HEK293 (cell line): Measurements from ENCODE around the gene IDE.

ENCODE experiments used
- BCL11B ChIP-seq: fragments of 450-650 bp; formaldehyde crosslinking; IDR thresholded peaks from 2 replicates; pipeline ENCODE4 v1.5.1; 2016; ENCODE audit warnings: low read depth, missing biosample characterization, missing genetic modification characterization
- GFI1B ChIP-seq: fragments of 450-650 bp; formaldehyde crosslinking; IDR thresholded peaks from 2 replicates; pipeline ENCODE4 v1.5.1; 2016; ENCODE audit warnings: missing biosample characterization, missing genetic modification characterization
- HOXD13 ChIP-seq: sonication (generic); formaldehyde crosslinking; IDR thresholded peaks from 2 replicates; pipeline ENCODE4 v1.8.0; 2022; ENCODE audit warnings: missing genetic modification reagents, borderline replicate concordance
- KLF8 ChIP-seq: fragments of 450-650 bp; formaldehyde crosslinking; IDR thresholded peaks from 2 replicates; pipeline ENCODE4 v1.5.1; 2016; ENCODE audit warnings: missing biosample characterization, missing genetic modification characterization
- MZF1 ChIP-seq: fragments of 450-650 bp; formaldehyde crosslinking; IDR thresholded peaks from 2 replicates; pipeline ENCODE4 v1.5.1; 2017; ENCODE audit warnings: missing biosample characterization, missing genetic modification characterization, borderline replicate concordance
- ZEB2 ChIP-seq: fragments of 450-650 bp; formaldehyde crosslinking; IDR thresholded peaks from 2 replicates; pipeline ENCODE4 v1.5.1; 2016; ENCODE audit warnings: missing biosample characterization, missing genetic modification characterization
- ZNF121 ChIP-seq: fragments of 450-650 bp; formaldehyde crosslinking; IDR thresholded peaks from 2 replicates; pipeline ENCODE4 v1.5.1; 2016; ENCODE audit warnings: missing biosample characterization, missing genetic modification characterization
- ZNF214 ChIP-seq: fragments of 450-650 bp; formaldehyde crosslinking; IDR thresholded peaks from 2 replicates; pipeline ENCODE4 v1.5.1; 2017; ENCODE audit warnings: missing biosample characterization, mild to moderate bottlenecking, missing genetic modification characterization, borderline replicate concordance
- ZNF416 ChIP-seq: fragments of 450-650 bp; formaldehyde crosslinking; IDR thresholded peaks from 2 replicates; pipeline ENCODE4 v1.5.1; 2016; ENCODE audit warnings: missing biosample characterization, missing genetic modification characterization
- ZNF48 ChIP-seq: fragments of 450-650 bp; formaldehyde crosslinking; IDR thresholded peaks from 2 replicates; pipeline ENCODE4 v1.5.1; 2016; ENCODE audit warnings: missing biosample characterization, missing genetic modification characterization
- ZNF514 ChIP-seq: fragments of 450-650 bp; formaldehyde crosslinking; IDR thresholded peaks from 2 replicates; pipeline ENCODE4 v1.5.1; 2016; ENCODE audit warnings: missing biosample characterization, missing genetic modification characterization
- ZNF521 ChIP-seq: fragments of 450-650 bp; formaldehyde crosslinking; IDR thresholded peaks from 2 replicates; pipeline ENCODE4 v1.5.1; 2017; ENCODE audit warnings: missing biosample characterization, mild to moderate bottlenecking, missing genetic modification characterization
- ZNF585B ChIP-seq: fragments of 450-650 bp; formaldehyde crosslinking; IDR thresholded peaks from 2 replicates; pipeline ENCODE4 v1.5.1; 2016; ENCODE audit warnings: missing biosample characterization, missing genetic modification characterization
- ZNF626 ChIP-seq: fragments of 450-650 bp; sonication (Bioruptor Pico); formaldehyde crosslinking; IDR thresholded peaks from 2 replicates; pipeline ENCODE4 v1.5.1; 2018; ENCODE audit warnings: missing biosample characterization, missing genetic modification characterization, inconsistent platforms
- ZNF76 ChIP-seq: fragments of 450-650 bp; formaldehyde crosslinking; IDR thresholded peaks from 2 replicates; pipeline ENCODE4; 2016; ENCODE audit warnings: low read depth, missing biosample characterization, missing genetic modification characterization, borderline replicate concordance
- ZNF785 ChIP-seq: fragments of 450-650 bp; formaldehyde crosslinking; IDR thresholded peaks from 2 replicates; pipeline ENCODE4 v1.5.1; 2016; ENCODE audit warnings: missing biosample characterization, missing genetic modification characterization
- ZSCAN30 ChIP-seq: fragments of 450-650 bp; IDR thresholded peaks from 2 replicates; pipeline ENCODE4 v1.5.1; 2018; ENCODE audit warnings: missing biosample characterization, mild to moderate bottlenecking, missing genetic modification characterization, moderate library complexity
- ZXDB ChIP-seq: fragments of 450-650 bp; formaldehyde crosslinking; IDR thresholded peaks from 2 replicates; pipeline ENCODE4 v1.5.1; 2016; ENCODE audit warnings: missing biosample characterization, missing genetic modification characterization
- TF ChIP-seq, protein P1 (sequence below): fragments of 450-650 bp; formaldehyde crosslinking; conservative IDR thresholded peaks from 2 replicates; pipeline ENCODE4 v1.5.1; 2016; ENCODE audit warnings: low read depth, missing biosample characterization, missing genetic modification characterization
- TF ChIP-seq, protein P2 (sequence below): fragments of 450-650 bp; IDR thresholded peaks from 2 replicates; pipeline ENCODE4 v1.5.1; 2018; ENCODE audit warnings: missing biosample characterization, missing genetic modification characterization
- TF ChIP-seq, protein P3 (sequence below): fragments of 450-650 bp; formaldehyde crosslinking; IDR thresholded peaks from 2 replicates; pipeline ENCODE4 v1.5.1; 2017; ENCODE audit warnings: missing biosample characterization, mild to moderate bottlenecking, missing genetic modification characterization, moderate library complexity
- TF ChIP-seq, protein P4 (sequence below): fragments of 450-650 bp; formaldehyde crosslinking; IDR thresholded peaks from 2 replicates; pipeline ENCODE4 v1.5.1; 2017; ENCODE audit warnings: missing biosample characterization, missing genetic modification characterization
- TF ChIP-seq, protein P5 (sequence below): fragments of 450-650 bp; formaldehyde crosslinking; IDR thresholded peaks from 2 replicates; pipeline ENCODE4 v1.5.1; 2016; ENCODE audit warnings: missing biosample characterization, missing genetic modification characterization
- TF ChIP-seq, protein P6 (sequence below): fragments of 450-650 bp; formaldehyde crosslinking; IDR thresholded peaks from 2 replicates; pipeline ENCODE4 v1.5.1; 2017; ENCODE audit warnings: missing biosample characterization, missing genetic modification characterization
- TF ChIP-seq, protein P7 (sequence below): fragments of 450-650 bp; formaldehyde crosslinking; IDR thresholded peaks from 2 replicates; pipeline ENCODE4 v1.5.1; 2016; ENCODE audit warnings: missing biosample characterization, missing genetic modification characterization
- TF ChIP-seq, protein P8 (sequence below): fragments of 450-650 bp; formaldehyde crosslinking; IDR thresholded peaks from 2 replicates; pipeline ENCODE4 v1.5.1; 2016; ENCODE audit warnings: missing biosample characterization, missing genetic modification characterization

IDE gene

DNA sequence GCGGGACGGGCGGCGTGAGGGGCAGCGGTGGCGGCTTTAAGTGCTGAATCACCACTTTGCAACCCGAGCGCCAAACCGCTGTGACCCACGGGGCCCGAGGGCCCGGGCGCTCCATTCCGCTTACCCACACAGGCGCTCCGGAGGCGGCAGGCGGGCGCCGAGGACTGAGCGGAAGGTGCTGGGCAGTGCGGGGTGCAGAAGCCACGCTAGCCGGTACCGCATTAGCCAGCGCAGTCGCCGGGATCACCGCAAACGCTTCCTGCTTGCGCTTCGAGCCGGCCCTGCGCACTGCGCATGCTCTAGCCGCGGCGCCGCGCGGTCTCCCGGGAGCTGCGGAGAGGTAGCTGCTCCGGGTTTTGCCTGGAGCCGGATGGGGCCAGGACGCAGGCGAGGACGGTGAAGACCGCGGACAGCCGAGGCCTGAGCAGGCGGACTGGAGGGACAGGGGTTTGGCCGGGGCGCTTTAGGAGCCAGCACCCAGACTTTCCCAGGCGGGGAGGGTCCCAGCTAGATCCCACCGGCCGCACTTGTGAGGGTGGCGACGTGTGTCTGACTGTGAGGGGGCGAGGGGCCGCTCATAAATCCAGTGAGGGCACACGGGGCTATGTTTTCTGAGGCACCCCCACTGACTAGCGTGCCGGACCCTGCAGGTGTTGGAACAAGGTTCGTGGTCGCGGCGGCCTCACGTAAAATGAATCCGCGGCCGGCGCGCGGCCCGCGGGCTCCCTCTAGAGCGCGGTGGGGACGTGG, at the start of gene IDE (continued):
- TF ChIP-seq, protein P1, sequence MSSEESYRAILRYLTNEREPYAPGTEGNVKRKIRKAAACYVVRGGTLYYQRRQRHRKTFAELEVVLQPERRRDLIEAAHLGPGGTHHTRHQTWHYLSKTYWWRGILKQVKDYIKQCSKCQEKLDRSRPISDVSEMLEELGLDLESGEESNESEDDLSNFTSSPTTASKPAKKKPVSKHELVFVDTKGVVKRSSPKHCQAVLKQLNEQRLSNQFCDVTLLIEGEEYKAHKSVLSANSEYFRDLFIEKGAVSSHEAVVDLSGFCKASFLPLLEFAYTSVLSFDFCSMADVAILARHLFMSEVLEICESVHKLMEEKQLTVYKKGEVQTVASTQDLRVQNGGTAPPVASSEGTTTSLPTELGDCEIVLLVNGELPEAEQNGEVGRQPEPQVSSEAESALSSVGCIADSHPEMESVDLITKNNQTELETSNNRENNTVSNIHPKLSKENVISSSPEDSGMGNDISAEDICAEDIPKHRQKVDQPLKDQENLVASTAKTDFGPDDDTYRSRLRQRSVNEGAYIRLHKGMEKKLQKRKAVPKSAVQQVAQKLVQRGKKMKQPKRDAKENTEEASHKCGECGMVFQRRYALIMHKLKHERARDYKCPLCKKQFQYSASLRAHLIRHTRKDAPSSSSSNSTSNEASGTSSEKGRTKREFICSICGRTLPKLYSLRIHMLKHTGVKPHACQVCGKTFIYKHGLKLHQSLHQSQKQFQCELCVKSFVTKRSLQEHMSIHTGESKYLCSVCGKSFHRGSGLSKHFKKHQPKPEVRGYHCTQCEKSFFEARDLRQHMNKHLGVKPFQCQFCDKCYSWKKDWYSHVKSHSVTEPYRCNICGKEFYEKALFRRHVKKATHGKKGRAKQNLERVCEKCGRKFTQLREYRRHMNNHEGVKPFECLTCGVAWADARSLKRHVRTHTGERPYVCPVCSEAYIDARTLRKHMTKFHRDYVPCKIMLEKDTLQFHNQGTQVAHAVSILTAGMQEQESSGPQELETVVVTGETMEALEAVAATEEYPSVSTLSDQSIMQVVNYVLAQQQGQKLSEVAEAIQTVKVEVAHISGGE (tag by site-specific recombination): peak; percentile 88
- TF ChIP-seq ZNF48 (tag by site-specific recombination) (no peak), ZNF214 (tag by site-specific recombination) (no peak), ZNF585B (tag by site-specific recombination) (no peak), ZNF514 (tag by site-specific recombination) (no peak), ZSCAN30 (tag by site-specific recombination) (peak; percentile 90; the same call in 1 of the 2 replicates), ZNF521 (tag by site-specific recombination) (no peak), ZNF416 (no peak), ZNF76 (tag by site-specific recombination) (peak; percentile 70; the same call in 1 of the 2 replicates), GFI1B (no peak), ZNF121 (tag by site-specific recombination) (peak; percentile 60), KLF8 (tag by site-specific recombination) (peak; percentile 47), ZEB2 (tag by site-specific recombination) (peak; percentile 95), ZNF626 (no peak), ZNF785 (no peak), BCL11B (tag by site-specific recombination) (peak; percentile 72; the same call in 1 of the 2 replicates), ZXDB (tag by site-specific recombination) (peak; percentile 89), MZF1 (tag by site-specific recombination) (no peak), HOXD13 (CRISPR knock-in tag) (no peak)
- TF ChIP-seq, protein P2, sequence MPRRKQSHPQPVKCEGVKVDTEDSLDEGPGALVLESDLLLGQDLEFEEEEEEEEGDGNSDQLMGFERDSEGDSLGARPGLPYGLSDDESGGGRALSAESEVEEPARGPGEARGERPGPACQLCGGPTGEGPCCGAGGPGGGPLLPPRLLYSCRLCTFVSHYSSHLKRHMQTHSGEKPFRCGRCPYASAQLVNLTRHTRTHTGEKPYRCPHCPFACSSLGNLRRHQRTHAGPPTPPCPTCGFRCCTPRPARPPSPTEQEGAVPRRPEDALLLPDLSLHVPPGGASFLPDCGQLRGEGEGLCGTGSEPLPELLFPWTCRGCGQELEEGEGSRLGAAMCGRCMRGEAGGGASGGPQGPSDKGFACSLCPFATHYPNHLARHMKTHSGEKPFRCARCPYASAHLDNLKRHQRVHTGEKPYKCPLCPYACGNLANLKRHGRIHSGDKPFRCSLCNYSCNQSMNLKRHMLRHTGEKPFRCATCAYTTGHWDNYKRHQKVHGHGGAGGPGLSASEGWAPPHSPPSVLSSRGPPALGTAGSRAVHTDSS: no peak
- TF ChIP-seq, protein P3, sequence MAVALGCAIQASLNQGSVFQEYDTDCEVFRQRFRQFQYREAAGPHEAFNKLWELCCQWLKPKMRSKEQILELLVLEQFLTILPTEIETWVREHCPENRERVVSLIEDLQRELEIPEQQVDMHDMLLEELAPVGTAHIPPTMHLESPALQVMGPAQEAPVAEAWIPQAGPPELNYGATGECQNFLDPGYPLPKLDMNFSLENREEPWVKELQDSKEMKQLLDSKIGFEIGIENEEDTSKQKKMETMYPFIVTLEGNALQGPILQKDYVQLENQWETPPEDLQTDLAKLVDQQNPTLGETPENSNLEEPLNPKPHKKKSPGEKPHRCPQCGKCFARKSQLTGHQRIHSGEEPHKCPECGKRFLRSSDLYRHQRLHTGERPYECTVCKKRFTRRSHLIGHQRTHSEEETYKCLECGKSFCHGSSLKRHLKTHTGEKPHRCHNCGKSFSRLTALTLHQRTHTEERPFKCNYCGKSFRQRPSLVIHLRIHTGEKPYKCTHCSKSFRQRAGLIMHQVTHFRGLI: 0 out of 2 replicates have a peak, but pooled peaks have one; percentile 7
- TF ChIP-seq, protein P4, sequence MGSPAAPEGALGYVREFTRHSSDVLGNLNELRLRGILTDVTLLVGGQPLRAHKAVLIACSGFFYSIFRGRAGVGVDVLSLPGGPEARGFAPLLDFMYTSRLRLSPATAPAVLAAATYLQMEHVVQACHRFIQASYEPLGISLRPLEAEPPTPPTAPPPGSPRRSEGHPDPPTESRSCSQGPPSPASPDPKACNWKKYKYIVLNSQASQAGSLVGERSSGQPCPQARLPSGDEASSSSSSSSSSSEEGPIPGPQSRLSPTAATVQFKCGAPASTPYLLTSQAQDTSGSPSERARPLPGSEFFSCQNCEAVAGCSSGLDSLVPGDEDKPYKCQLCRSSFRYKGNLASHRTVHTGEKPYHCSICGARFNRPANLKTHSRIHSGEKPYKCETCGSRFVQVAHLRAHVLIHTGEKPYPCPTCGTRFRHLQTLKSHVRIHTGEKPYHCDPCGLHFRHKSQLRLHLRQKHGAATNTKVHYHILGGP (tag by site-specific recombination): no peak
- TF ChIP-seq, protein P5, sequence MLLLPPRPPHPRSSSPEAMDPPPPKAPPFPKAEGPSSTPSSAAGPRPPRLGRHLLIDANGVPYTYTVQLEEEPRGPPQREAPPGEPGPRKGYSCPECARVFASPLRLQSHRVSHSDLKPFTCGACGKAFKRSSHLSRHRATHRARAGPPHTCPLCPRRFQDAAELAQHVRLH (tag by site-specific recombination): peak; percentile 72; the same call in 1 of the 2 replicates
- TF ChIP-seq, protein P6, sequence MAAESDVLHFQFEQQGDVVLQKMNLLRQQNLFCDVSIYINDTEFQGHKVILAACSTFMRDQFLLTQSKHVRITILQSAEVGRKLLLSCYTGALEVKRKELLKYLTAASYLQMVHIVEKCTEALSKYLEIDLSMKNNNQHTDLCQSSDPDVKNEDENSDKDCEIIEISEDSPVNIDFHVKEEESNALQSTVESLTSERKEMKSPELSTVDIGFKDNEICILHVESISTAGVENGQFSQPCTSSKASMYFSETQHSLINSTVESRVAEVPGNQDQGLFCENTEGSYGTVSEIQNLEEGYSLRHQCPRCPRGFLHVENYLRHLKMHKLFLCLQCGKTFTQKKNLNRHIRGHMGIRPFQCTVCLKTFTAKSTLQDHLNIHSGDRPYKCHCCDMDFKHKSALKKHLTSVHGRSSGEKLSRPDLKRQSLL (tag by site-specific recombination): peak; percentile 47
- TF ChIP-seq, protein P7, sequence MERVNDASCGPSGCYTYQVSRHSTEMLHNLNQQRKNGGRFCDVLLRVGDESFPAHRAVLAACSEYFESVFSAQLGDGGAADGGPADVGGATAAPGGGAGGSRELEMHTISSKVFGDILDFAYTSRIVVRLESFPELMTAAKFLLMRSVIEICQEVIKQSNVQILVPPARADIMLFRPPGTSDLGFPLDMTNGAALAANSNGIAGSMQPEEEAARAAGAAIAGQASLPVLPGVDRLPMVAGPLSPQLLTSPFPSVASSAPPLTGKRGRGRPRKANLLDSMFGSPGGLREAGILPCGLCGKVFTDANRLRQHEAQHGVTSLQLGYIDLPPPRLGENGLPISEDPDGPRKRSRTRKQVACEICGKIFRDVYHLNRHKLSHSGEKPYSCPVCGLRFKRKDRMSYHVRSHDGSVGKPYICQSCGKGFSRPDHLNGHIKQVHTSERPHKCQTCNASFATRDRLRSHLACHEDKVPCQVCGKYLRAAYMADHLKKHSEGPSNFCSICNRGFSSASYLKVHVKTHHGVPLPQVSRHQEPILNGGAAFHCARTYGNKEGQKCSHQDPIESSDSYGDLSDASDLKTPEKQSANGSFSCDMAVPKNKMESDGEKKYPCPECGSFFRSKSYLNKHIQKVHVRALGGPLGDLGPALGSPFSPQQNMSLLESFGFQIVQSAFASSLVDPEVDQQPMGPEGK (tag by site-specific recombination): peak; percentile 88
- TF ChIP-seq, protein P8, sequence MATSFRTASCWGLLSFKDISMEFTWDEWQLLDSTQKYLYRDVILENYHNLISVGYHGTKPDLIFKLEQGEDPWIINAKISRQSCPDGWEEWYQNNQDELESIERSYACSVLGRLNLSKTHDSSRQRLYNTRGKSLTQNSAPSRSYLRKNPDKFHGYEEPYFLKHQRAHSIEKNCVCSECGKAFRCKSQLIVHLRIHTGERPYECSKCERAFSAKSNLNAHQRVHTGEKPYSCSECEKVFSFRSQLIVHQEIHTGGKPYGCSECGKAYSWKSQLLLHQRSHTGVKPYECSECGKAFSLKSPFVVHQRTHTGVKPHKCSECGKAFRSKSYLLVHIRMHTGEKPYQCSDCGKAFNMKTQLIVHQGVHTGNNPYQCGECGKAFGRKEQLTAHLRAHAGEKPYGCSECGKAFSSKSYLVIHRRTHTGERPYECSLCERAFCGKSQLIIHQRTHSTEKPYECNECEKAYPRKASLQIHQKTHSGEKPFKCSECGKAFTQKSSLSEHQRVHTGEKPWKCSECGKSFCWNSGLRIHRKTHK: no peak
